Fibroblast of villous mesenchyme (primary cell): ENCODE results near the gene KCNQ1OT1. TPM values are rescaled to one million over a fixed set of nuclear protein-coding genes. Genes with fewer than 3 reads are reported as not detected.

Source experiments
- DNase-seq: peaks from one replicate; pipeline ENCODE4 v3.0.0-alpha.2; 2010; ENCODE audit warnings: low read depth
- H3K4me3 ChIP-seq: 2 replicates; pipeline ENCODE4 v1.5.1; 2011; ENCODE audit warnings: low read depth, mild to moderate bottlenecking, low read length
- total RNA-seq: library from RNA; depleted of rRNA; stranded (reverse); fragments of >200 nt; gene quantifications from 2 replicates; pipeline ENCODE4 v1.2.3, GENCODE V29; 2012
- TF ChIP-seq, protein P1 (sequence below): IDR thresholded peaks from 2 replicates; pipeline ENCODE4 v1.5.1; 2012; ENCODE audit warnings: low read depth, mild to moderate bottlenecking, low read length; ENCODE audit not compliant: insufficient read depth

KCNQ1OT1 gene
- total RNA-seq, 1 donor = 6.0 TPM

GRCh38 chr11:2577991-2578928 lies 121.5 kb downstream of the KCNQ1OT1 start:
- TF ChIP-seq, protein P1, sequence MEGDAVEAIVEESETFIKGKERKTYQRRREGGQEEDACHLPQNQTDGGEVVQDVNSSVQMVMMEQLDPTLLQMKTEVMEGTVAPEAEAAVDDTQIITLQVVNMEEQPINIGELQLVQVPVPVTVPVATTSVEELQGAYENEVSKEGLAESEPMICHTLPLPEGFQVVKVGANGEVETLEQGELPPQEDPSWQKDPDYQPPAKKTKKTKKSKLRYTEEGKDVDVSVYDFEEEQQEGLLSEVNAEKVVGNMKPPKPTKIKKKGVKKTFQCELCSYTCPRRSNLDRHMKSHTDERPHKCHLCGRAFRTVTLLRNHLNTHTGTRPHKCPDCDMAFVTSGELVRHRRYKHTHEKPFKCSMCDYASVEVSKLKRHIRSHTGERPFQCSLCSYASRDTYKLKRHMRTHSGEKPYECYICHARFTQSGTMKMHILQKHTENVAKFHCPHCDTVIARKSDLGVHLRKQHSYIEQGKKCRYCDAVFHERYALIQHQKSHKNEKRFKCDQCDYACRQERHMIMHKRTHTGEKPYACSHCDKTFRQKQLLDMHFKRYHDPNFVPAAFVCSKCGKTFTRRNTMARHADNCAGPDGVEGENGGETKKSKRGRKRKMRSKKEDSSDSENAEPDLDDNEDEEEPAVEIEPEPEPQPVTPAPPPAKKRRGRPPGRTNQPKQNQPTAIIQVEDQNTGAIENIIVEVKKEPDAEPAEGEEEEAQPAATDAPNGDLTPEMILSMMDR = no peak

DNA sequence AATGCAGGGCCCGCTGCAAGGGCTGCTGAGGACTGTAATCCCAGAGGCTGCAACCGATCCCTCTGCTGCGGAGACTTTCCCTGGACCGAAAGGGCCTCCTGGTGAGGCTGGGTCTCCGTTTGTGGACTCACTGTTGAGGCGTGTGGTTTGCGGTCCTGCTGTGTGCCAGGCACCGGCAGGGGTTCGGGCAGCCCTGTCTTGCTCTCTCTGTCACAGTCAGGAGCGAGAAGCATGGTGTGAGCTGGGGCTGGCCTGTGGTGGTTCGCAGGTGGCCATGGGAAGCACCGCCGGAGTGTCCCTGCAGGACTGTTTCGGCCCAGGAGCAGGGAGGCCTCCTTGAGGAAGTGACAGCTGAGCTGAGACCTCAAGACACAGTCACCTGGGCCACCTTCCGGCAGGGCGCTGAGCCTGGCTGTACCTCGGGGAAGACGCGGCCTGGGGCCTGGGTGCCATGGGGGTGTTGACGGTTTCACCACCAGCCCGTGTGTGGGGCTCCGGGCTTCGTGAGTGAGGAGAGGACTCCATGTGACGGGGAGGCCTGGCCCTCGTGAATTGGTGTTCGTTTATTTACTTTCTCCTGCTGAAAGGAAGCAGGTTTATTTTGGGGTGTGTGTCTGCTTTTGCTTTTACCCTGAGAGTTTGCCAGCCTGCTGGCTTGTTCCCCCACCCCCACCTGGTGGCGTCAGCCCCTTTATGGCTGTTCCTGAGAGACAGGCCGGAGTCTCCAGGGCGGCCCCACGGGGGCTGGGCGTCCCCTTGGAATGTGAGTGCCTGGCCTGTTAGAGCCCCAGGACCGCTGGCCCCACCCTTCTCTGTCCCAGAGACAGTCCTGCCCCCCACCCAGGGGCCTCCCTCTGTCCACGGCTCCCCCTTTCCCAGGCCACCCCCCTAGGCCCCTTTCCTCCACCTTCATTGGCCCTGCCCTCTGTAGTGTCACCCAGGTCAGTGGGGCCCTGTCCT lies 122.5 kb downstream of the KCNQ1OT1 start:
- H3K4me3 ChIP-seq = no peak overlapping the region
- TF ChIP-seq, protein P1 = no peak
- DNase-seq = no peak

More at GRCh38 chr11:2577991-2578928, 121.5 kb downstream of the KCNQ1OT1 start:
- no peak overlapping the region for H3K4me3 ChIP-seq
- DNase-seq = no peak

DNA sequence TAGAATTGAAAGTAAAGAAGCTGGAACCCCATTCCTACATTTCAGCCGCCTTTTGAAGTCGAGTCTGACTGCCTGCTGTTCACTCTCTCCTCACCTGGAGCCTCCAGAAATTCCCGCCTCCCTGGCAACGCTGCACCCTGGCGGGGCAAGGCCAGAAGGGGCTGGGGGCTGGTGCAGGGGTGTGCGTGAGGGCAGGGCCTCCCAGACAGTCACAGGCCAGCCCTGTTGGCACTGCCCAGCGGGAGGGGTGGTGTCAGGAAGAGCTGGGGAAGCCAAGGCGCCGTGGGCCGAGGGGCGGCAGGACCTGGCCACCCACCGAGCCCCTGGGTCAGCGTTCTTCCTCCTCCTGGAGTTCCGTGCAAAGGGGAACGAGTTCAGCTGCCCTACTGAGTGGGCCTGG lies 123.2 kb downstream of the KCNQ1OT1 start:
- TF ChIP-seq, protein P1 = no peak
- no peak overlapping the region for H3K4me3 ChIP-seq
- DNase-seq = no peak

GRCh38 chr11:2576111-2576510 lies 123.7 kb downstream of the KCNQ1OT1 start:
- TF ChIP-seq, protein P1 = no peak
- no peak for DNase-seq
- H3K4me3 ChIP-seq = no peak overlapping the region

GRCh38 chr11:2575591-2576051 lies 124.2 kb downstream of the KCNQ1OT1 start:
- no peak for DNase-seq
- no peak overlapping the region for H3K4me3 ChIP-seq
- TF ChIP-seq, protein P1 = no peak
